H9 (cell line): ENCODE data around the gene RAB6B. TPM values are rescaled to one million over a fixed set of nuclear protein-coding genes. Genes with fewer than 3 reads are reported as not detected.

ENCODE experiments used
- DNase-seq: peaks from one replicate; pipeline ENCODE4 v3.0.0-alpha.2; 2017
- H2AFZ ChIP-seq: one replicate; pipeline ENCODE4 v1.6.1; 2013; ENCODE audit warnings: mild to moderate bottlenecking, low read length, control low read depth, moderate library complexity
- H2AK5ac ChIP-seq: 2 replicates; pipeline ENCODE4 v1.6.1; 2013; ENCODE audit warnings: low read length, control low read depth, mixed read lengths; ENCODE audit not compliant: insufficient read length
- H2BK120ac ChIP-seq: one replicate; pipeline ENCODE4 v1.6.1; 2013; ENCODE audit warnings: low read depth, mild to moderate bottlenecking, low read length, control low read depth, inconsistent platforms; ENCODE audit not compliant: poor library complexity, severe bottlenecking
- H2BK12ac ChIP-seq: 2 replicates; pipeline ENCODE4 v1.6.1; 2013; ENCODE audit warnings: low read length, control low read depth, mixed read lengths, low read depth; ENCODE audit not compliant: insufficient read length
- H2BK15ac ChIP-seq: 2 replicates; pipeline ENCODE4 v1.6.1; 2013; ENCODE audit warnings: low read depth, low read length, control low read depth
- H2BK20ac ChIP-seq: one replicate; pipeline ENCODE4 v1.6.1; 2013; ENCODE audit warnings: low read depth, mild to moderate bottlenecking, low read length, control low read depth, inconsistent platforms; ENCODE audit not compliant: poor library complexity, severe bottlenecking
- H2BK5ac ChIP-seq: 2 replicates; pipeline ENCODE4 v1.6.1; 2013; ENCODE audit warnings: low read length, control low read depth, mixed read lengths; ENCODE audit not compliant: insufficient read length
- H3K14ac ChIP-seq: 2 replicates; pipeline ENCODE4 v1.6.1; 2013; ENCODE audit warnings: low read length, control low read depth; ENCODE audit not compliant: insufficient read depth
- H3K18ac ChIP-seq: 2 replicates; pipeline ENCODE4 v1.6.1; 2013; ENCODE audit warnings: low read depth, mild to moderate bottlenecking, mixed read lengths, low read length, control low read depth; ENCODE audit not compliant: insufficient read length
- H3K23ac ChIP-seq: 2 replicates; pipeline ENCODE4 v1.6.1; 2013; ENCODE audit warnings: low read length, control low read depth, mixed read lengths, low read depth; ENCODE audit not compliant: insufficient read length
- H3K23me2 ChIP-seq: 2 replicates; pipeline ENCODE4 v1.6.1; 2013; ENCODE audit warnings: low read depth, mild to moderate bottlenecking, mixed read lengths, low read length, control low read depth; ENCODE audit not compliant: insufficient read length, poor library complexity, severe bottlenecking
- H3K27ac ChIP-seq: 2 replicates; pipeline ENCODE4 v1.5.1; 2013; ENCODE audit warnings: low read length, control low read depth, mixed read lengths, low read depth; ENCODE audit not compliant: insufficient read length
- H3K27me3 ChIP-seq: 2 replicates; pipeline ENCODE4 v1.6.1; 2013; ENCODE audit warnings: low read length, control low read depth, inconsistent platforms; ENCODE audit not compliant: insufficient read depth
- H3K4ac ChIP-seq: 2 replicates; pipeline ENCODE4 v1.6.1; 2013; ENCODE audit warnings: low read depth, mild to moderate bottlenecking, control low read depth, inconsistent platforms, low read length, moderate library complexity
- H3K4me1 ChIP-seq: 2 replicates; pipeline ENCODE4 v1.6.1; 2013; ENCODE audit warnings: low read length, control low read depth, inconsistent platforms; ENCODE audit not compliant: insufficient read depth
- H3K4me2 ChIP-seq: 2 replicates; pipeline ENCODE4 v1.6.1; 2013; ENCODE audit warnings: low read length, control low read depth, mixed read lengths; ENCODE audit not compliant: insufficient read length, insufficient read depth
- H3K56ac ChIP-seq: 2 replicates; pipeline ENCODE4 v1.6.1; 2013; ENCODE audit warnings: low read depth, mild to moderate bottlenecking, mixed read lengths, low read length, control low read depth; ENCODE audit not compliant: insufficient read length
- H3K79me1 ChIP-seq: 2 replicates; pipeline ENCODE4 v1.6.1; 2013; ENCODE audit warnings: low read depth, mild to moderate bottlenecking, moderate library complexity, low read length, control low read depth, inconsistent platforms; ENCODE audit not compliant: insufficient read depth, poor library complexity, severe bottlenecking
- H3K79me2 ChIP-seq: 2 replicates; pipeline ENCODE4 v1.6.1; 2013; ENCODE audit warnings: low read length, control low read depth, inconsistent platforms; ENCODE audit not compliant: insufficient read depth
- H3K9ac ChIP-seq: 2 replicates; pipeline ENCODE4 v1.6.1; 2013; ENCODE audit warnings: low read length, control low read depth, mixed read lengths; ENCODE audit not compliant: insufficient read length; ENCODE audit errors: extremely low read depth
- H3K9me3 ChIP-seq: one replicate; pipeline ENCODE4 v1.6.1; 2013; ENCODE audit warnings: low read depth, low read length, inconsistent platforms; ENCODE audit not compliant: control insufficient read depth
- H3T11ph ChIP-seq: one replicate; pipeline ENCODE4 v1.6.1; 2013; ENCODE audit warnings: mild to moderate bottlenecking, low read length, control low read depth, inconsistent platforms
- H4K20me1 ChIP-seq: one replicate; pipeline ENCODE4 v1.6.1; 2013; ENCODE audit not compliant: control insufficient read depth, insufficient read length, insufficient read depth
- H4K5ac ChIP-seq: 2 replicates; pipeline ENCODE4 v1.6.1; 2013; ENCODE audit warnings: low read depth, mild to moderate bottlenecking, mixed read lengths, low read length, control low read depth; ENCODE audit not compliant: insufficient read length
- H4K8ac ChIP-seq: replicated peaks from 2 replicates; pipeline ENCODE4 v1.6.1; 2013; ENCODE audit warnings: low read length, control low read depth, mixed read lengths, low read depth; ENCODE audit not compliant: insufficient read length
- H4K91ac ChIP-seq: 2 replicates; pipeline ENCODE4 v1.6.1; 2013; ENCODE audit warnings: low read depth, mild to moderate bottlenecking, moderate library complexity, mixed read lengths, low read length, control low read depth; ENCODE audit not compliant: insufficient read length
- H3K27ac Mint-ChIP-seq, 3 experiments: 2 replicates in 2 of 3; 3 replicates in 1 of 3; pipeline ENCODE4 v1.8.0; 2020 to 2021; ENCODE audit warnings: mixed read lengths in 3 of 3, mild to moderate bottlenecking in 1 of 3, moderate library complexity in 1 of 3
- H3K27me3 Mint-ChIP-seq: 2 replicates; pipeline ENCODE4 v1.8.0; 2021; ENCODE audit warnings: low read depth, mild to moderate bottlenecking, moderate library complexity, mixed read lengths
- H3K36me3 Mint-ChIP-seq, 3 experiments: 2 replicates in 2 of 3; 3 replicates in 1 of 3; pipeline ENCODE4 v1.8.0; 2020 to 2021; ENCODE audit warnings: low read depth in 3 of 3, mixed read lengths in 3 of 3; ENCODE audit not compliant: insufficient read depth in 1 of 3
- H3K4me1 Mint-ChIP-seq, 2 experiments: 2 replicates each; pipeline ENCODE4 v1.8.0; 2020; ENCODE audit warnings: mixed read lengths in 2 of 2
- H3K4me3 Mint-ChIP-seq, 2 experiments: 2 replicates in 1 of 2; 3 replicates in 1 of 2; pipeline ENCODE4 v1.8.0; 2020 to 2021; ENCODE audit warnings: mild to moderate bottlenecking in 2 of 2, mixed read lengths in 2 of 2, moderate library complexity in 1 of 2
- H3K9me3 Mint-ChIP-seq, 2 experiments: 2 replicates in 1 of 2; 3 replicates in 1 of 2; pipeline ENCODE4 v1.8.0; 2020; ENCODE audit warnings: mild to moderate bottlenecking in 2 of 2, mixed read lengths in 2 of 2, moderate library complexity in 1 of 2
- CTCF ChIP-seq: fragments of 200-600 bp; sonication (generic); conservative IDR thresholded peaks from 3 replicates; pipeline ENCODE4 v1.8.0; 2021; ENCODE audit warnings: antibody characterized with exemption, mild to moderate bottlenecking
- WGBS: extraction: QIAGEN DNeasy Blood & Tissue Kit; methylation state at CpG from one replicate; pipeline ENCODE4 v1.1.7; 2013; ENCODE audit warnings: missing lambda C conversion rate, low lambda C conversion rate, mixed read lengths; ENCODE audit not compliant: insufficient read length; ENCODE audit errors: extremely low coverage; 5-methylcytosine and 5-hydroxymethylcytosine counted together
- total RNA-seq: library from RNA; stranded (reverse); gene quantifications from 2 replicates; pipeline ENCODE4 v1.2.1, GENCODE V29; 2021

The RAB6B gene
- total RNA-seq, 1 experiment from 2014 or later: 12.3 TPM

GRCh38 chr3:133901083-133901482 lies 5.4 kb upstream of the RAB6B start:
- no peak overlapping the region for H2AK5ac ChIP-seq
- no peak overlapping the region for H2BK12ac ChIP-seq
- no peaks in the 10 kb centered on the region for H3K4me1 ChIP-seq
- no peak overlapping the region for H3K4ac ChIP-seq
- no peak overlapping the region for H2BK120ac ChIP-seq
- Mint-ChIP-seq H3K9me3 (peaks cover 0 to 2% of the 10 kb centered on the region in 2 experiments; a peak in 1 of 5 replicates), H3K4me1 (peaks cover 0 to 2% of the 10 kb centered on the region in 2 experiments; a peak in 1 of 4 replicates), H3K36me3 (no peaks in the 10 kb centered on the region), H3K27ac (no peak overlapping the region), H3K4me3 (no peak overlapping the region), H3K27me3 (peaks cover 37% of the 10 kb centered on the region)
- no peak overlapping the region for H4K8ac ChIP-seq
- no peak overlapping the region for H2BK20ac ChIP-seq
- no peak overlapping the region for H3K27ac ChIP-seq
- no peak overlapping the region for H2AFZ ChIP-seq
- no peaks in the 10 kb centered on the region for H3K9me3 ChIP-seq
- no peaks in the 10 kb centered on the region for H4K20me1 ChIP-seq
- H3K14ac ChIP-seq: no peak overlapping the region
- peaks cover under 1% of the 10 kb centered on the region for H3K23me2 ChIP-seq
- peaks cover 13% of the 10 kb centered on the region for H3K27me3 ChIP-seq
- no peak overlapping the region for H2BK15ac ChIP-seq
- H3K56ac ChIP-seq: no peak overlapping the region
- H3K18ac ChIP-seq: no peak overlapping the region
- H3T11ph ChIP-seq: no peak overlapping the region
- no peak overlapping the region for H4K5ac ChIP-seq
- no peaks in the 10 kb centered on the region for H3K79me2 ChIP-seq
- no CpG with 5 or more reads among the region's 1 CpG for WGBS
- H3K4me2 ChIP-seq: no peak overlapping the region
- H3K9ac ChIP-seq: no peak overlapping the region
- H4K91ac ChIP-seq: no peak overlapping the region
- H2BK5ac ChIP-seq: no peak overlapping the region
- no peak overlapping the region for H3K23ac ChIP-seq
- H3K79me1 ChIP-seq: no peaks in the 10 kb centered on the region
- DNase-seq: no peak
- TF ChIP-seq CTCF: peak; percentile 58
